Activated CD8-positive, alpha-beta T cell treated with anti-CD3 and anti-CD28 coated beads, Interleukin-2, amount 10 ng/mL, durations not matched to agents 7 days and 5 days (primary cell): Measurements from ENCODE around the gene TNFRSF8. TPM values are rescaled to one million over a fixed set of nuclear protein-coding genes. Genes with fewer than 3 reads are reported as not detected.
"Not testable (repeated sequence)": the region's sequence is repeated elsewhere in the genome, so short reads cannot be mapped to it uniquely, and the experiment has no call there.

Experiments used
- ATAC-seq: fragments of 150-1000 bp; cut with Tn5 transposase; one replicate; pipeline ENCODE4 v1.10.0; 2021; ENCODE audit warnings: moderate library complexity
- CTCF ChIA-PET: fragments of 350-600 bp; sonication (Branson Sonifier 250); formaldehyde crosslinking; loops from one replicate; lab custom pipeline; 2021; ENCODE audit warnings: antibody characterized with exemption; lab: Charles Lee
- POLR2A ChIA-PET: fragments of 350-600 bp; sonication (Branson Sonifier 250); formaldehyde crosslinking; loops from one replicate; lab custom pipeline; 2021; ENCODE audit warnings: antibody characterized with exemption; lab: Charles Lee
- DNase-seq: peaks from one replicate; pipeline ENCODE4 v3.0.0-alpha.2; 2020
- H3K27ac Mint-ChIP-seq: one replicate; pipeline ENCODE4 v1.8.0; 2021; ENCODE audit warnings: mild to moderate bottlenecking, mixed read lengths
- H3K27me3 Mint-ChIP-seq: one replicate; pipeline ENCODE4 v1.8.0; 2021; ENCODE audit warnings: low read depth, mixed read lengths
- H3K36me3 Mint-ChIP-seq: one replicate; pipeline ENCODE4 v1.8.0; 2021; ENCODE audit warnings: low read depth, mixed read lengths
- H3K4me1 Mint-ChIP-seq: one replicate; pipeline ENCODE4 v1.8.0; 2021; ENCODE audit warnings: low read depth, mixed read lengths
- H3K4me3 Mint-ChIP-seq: one replicate; pipeline ENCODE4 v1.8.0; 2021; ENCODE audit warnings: mild to moderate bottlenecking, mixed read lengths
- H3K9me3 Mint-ChIP-seq: one replicate; pipeline ENCODE4 v1.8.0; 2022; ENCODE audit warnings: mixed read lengths; ENCODE audit not compliant: insufficient read depth
- total RNA-seq, 2 experiments: library from RNA; stranded (reverse); gene quantifications; one replicate each; pipeline ENCODE4 v1.2.3, GENCODE V29; 2021

The TNFRSF8 gene
- total RNA-seq, 2 experiments from 2014 or later, result 0.95 to 0.97 TPM

- H3K9me3 Mint-ChIP-seq, result no peaks in the 10 kb centered on the region
- DNase-seq (no peak), ATAC-seq (no peak)
- no peaks in the 10 kb centered on the region for H3K27me3 Mint-ChIP-seq
- POLR2A ChIA-PET, result interaction anchor here (4.9 kb wide), 1 partner anchor 120 kb away, joined by 53 read pairs; no protein-coding TSS in a partner anchor
- no peak overlapping the region for H3K4me3 Mint-ChIP-seq
- H3K27ac Mint-ChIP-seq, result no peak overlapping the region
- H3K36me3 Mint-ChIP-seq, result peaks cover 32% of the 10 kb centered on the region
- CTCF ChIA-PET, result no interaction called here
- no peaks in the 10 kb centered on the region for H3K4me1 Mint-ChIP-seq
Observed at GRCh38 chr1:12028957-12029511, 34.1 kb upstream of the TNFRSF8 start.

- H3K36me3 Mint-ChIP-seq, result peaks cover 25% of the 10 kb centered on the region
- DNase-seq (no peak), ATAC-seq (no peak)
- CTCF ChIA-PET, result interaction anchor here (0.7 to 2.1 kb wide), 3 partner anchors 10 to 549 kb away, joined by 3 to 22 read pairs (median 3); partner anchors contain the start of gene MIIP
- H3K27me3 Mint-ChIP-seq, result no peaks in the 10 kb centered on the region
- no peak overlapping the region for H3K27ac Mint-ChIP-seq
- H3K4me1 Mint-ChIP-seq, result no peaks in the 10 kb centered on the region
- H3K9me3 Mint-ChIP-seq, result no peaks in the 10 kb centered on the region
- POLR2A ChIA-PET, result interaction anchor here (4.9 kb wide), 1 partner anchor 121 kb away, joined by 53 read pairs; no protein-coding TSS in a partner anchor
- no peak overlapping the region for H3K4me3 Mint-ChIP-seq
Observed at GRCh38 chr1:12029720-12030339, 33.3 kb upstream of the TNFRSF8 start.

DNA sequence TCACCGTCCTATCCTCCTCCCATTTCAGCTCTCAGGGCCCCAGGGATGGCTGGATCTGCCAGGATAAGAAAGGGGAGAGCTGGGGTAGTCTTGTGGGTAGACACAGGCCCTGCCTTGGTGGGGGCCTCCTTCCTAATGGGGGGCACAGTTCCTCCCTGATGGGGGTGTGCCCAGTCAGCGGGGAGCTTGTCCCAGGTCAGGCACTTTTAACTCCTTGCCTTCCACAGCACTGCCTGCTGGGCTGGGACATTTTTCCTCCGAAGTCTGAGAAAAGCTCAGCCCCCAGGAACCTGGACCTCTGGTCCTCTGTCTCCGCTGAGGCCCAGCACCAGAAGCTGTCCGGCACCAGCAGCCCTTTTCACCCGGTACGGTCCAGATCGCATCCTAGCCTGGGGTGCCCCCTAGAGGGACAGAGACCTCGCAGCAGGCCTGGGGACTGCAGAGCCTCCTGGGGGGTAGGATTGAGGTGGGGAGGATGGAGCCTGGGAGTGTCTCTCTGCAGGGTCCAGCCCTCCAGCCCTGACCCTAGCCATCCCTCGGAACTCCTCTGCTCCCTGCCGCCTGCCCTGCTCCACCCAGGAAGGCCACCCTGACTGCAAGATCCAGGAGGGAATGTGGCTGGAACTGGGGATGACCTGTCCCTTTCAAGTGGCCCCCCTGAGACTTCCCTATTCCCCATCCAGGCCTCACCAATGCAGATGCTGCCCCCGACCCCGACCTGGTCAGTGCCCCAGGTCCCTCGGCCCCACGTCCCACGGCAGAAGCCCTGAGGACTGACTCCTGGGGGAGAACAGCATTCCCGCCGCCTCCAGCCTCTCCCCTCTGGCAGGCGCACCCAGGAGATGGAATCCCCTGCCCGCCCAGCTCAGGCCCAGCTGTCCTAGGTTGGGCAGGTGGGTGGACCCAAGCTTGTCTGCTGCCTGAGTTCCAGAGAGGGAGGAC, 31.8 kb upstream of the TNFRSF8 start:
- peaks cover 17% of the 10 kb centered on the region for H3K36me3 Mint-ChIP-seq
- no peaks in the 10 kb centered on the region for H3K4me1 Mint-ChIP-seq
- ChIA-PET CTCF (interaction anchor here (0.7 to 2.1 kb wide), 14 partner anchors 7 to 121 kb away, joined by 3 to 22 read pairs (median 4); partner anchors contain the start of genes MFN2 and MIIP), POLR2A (interaction anchor here (4.9 kb wide), 1 partner anchor 122 kb away, joined by 53 read pairs; no protein-coding TSS in a partner anchor)
- ATAC-seq (peak; percentile 76), DNase-seq (peak; percentile 56)
- H3K9me3 Mint-ChIP-seq, result no peaks in the 10 kb centered on the region
- no peaks in the 10 kb centered on the region for H3K27me3 Mint-ChIP-seq
- H3K4me3 Mint-ChIP-seq, result no peak overlapping the region
- H3K27ac Mint-ChIP-seq, result no peak overlapping the region

DNA sequence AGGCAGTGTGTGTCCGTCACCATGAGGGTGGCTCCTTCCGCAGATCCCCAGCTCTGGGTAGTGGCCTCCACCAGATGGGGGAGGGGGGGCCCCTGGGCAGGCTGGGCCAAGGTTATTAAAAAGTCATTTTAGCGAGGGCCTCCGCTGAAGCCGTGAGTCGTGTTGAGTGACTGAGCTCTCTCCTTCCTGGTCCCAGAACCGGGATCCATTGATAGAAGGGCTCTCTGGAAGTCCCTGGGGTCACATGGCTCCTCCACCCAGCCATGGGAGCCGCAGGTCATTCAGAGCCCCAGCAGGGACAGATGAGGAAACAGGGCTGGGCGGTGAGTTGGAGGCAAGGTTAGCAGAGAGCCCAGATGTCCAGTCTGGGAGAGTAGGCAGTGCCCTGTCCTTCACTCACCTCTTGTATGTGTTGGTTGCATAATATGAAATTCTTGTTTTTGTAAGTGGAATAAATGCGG, 30.9 kb upstream of the TNFRSF8 start:
- CTCF ChIA-PET, result interaction anchor here (1.3 to 1.4 kb wide), 2 partner anchors 8 to 28 kb away, joined by 3 read pairs; no protein-coding TSS in a partner anchor
- H3K27me3 Mint-ChIP-seq, result no peaks in the 10 kb centered on the region
- POLR2A ChIA-PET, result interaction anchor here (0.8 to 4.9 kb wide), 2 partner anchors 48 to 123 kb away, joined by 3 to 53 read pairs; no protein-coding TSS in a partner anchor

DNA sequence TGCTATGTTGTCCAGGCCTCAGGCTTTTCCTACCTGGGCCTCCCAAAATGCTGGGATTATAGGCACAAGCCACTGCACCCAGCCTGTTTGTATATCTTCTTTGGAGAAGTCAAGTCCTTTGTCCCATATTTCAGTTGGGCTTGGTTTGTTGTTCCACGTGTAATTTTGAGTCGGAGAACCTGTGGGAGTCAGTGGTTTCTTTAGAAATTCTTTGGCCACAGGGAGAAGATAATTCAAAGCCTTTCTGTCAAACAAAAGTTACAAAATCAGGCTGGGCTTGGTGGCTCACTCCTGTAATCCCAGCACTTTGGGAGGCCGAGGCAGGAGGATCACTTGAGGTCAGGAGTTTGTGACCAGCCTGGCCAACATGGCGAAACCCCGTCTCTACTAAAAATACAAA, 29.7 kb upstream of the TNFRSF8 start:
- ATAC-seq, H3K27me3 Mint-ChIP-seq, CTCF ChIA-PET, DNase-seq, H3K9me3 Mint-ChIP-seq, H3K36me3 Mint-ChIP-seq, H3K4me3 Mint-ChIP-seq, H3K4me1 Mint-ChIP-seq, H3K27ac Mint-ChIP-seq: not testable (repeated sequence)
- POLR2A ChIA-PET, result interaction anchor here (4.9 kb wide), 1 partner anchor 124 kb away, joined by 53 read pairs; no protein-coding TSS in a partner anchor

More for the DNA sequence above, 30.9 kb upstream of the TNFRSF8 start:
- Mint-ChIP-seq H3K27ac (no peak overlapping the region), H3K4me1 (no peaks in the 10 kb centered on the region), H3K9me3 (no peaks in the 10 kb centered on the region), H3K4me3 (no peak overlapping the region), H3K36me3 (peaks cover 12% of the 10 kb centered on the region)
- ATAC-seq (no peak), DNase-seq (no peak)

DNA sequence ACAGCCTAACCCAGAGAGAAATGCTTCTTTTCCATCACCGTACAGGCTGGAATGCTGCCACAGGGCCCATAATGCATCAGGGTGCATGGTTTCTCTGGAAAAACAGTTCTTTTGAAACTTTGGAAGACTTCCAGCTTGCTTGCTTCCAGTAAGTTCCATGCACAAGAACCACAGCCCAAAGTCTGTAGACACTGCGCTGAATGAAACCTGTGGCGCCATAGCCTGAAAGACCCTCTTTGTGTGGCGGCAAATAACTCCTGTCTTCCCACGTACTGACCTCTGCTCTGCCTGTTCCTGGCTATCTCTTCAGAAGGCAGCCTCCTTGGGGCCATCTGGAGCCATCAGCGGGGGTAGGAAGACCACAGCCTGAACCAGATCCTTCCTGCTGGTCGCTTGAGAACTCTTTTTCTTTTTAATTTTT, 28.7 kb upstream of the TNFRSF8 start:
- no peak for ATAC-seq
- no peaks in the 10 kb centered on the region for H3K9me3 Mint-ChIP-seq
- POLR2A ChIA-PET, result interaction anchor here (1.0 to 1.1 kb wide), 2 partner anchors 125 to 126 kb away, joined by 3 read pairs; no protein-coding TSS in a partner anchor
- peaks cover 2% of the 10 kb centered on the region for H3K4me1 Mint-ChIP-seq
- peaks cover 3% of the 10 kb centered on the region for H3K36me3 Mint-ChIP-seq
- no peaks in the 10 kb centered on the region for H3K27me3 Mint-ChIP-seq
- no peak overlapping the region for H3K27ac Mint-ChIP-seq
- CTCF ChIA-PET, result interaction anchor here (1.3 kb wide), 1 partner anchor 10 kb away, joined by 3 read pairs; no protein-coding TSS in a partner anchor
- DNase-seq, result no peak
- no peak overlapping the region for H3K4me3 Mint-ChIP-seq

DNA sequence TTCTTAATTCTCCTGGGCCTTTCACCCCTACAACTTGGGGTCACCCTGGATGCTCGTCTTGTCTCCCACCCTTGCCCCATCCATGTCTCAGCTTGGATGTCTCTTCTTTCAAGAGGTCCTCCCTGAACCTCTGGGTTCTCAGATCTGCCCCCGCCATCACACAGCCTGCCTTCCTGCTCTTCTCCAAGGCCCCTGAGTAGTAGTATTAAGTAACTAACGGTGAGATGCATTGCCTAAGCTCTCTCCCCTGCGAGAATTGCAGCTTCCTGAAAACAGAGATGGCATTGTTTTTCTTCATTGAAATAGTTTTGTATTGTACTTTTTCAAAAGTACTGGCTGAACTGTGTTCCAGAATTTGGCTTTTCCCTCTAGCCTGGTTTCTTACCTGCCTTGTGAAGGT, 27.8 kb upstream of the TNFRSF8 start:
- H3K9me3 Mint-ChIP-seq, result no peaks in the 10 kb centered on the region
- no peak overlapping the region for H3K4me3 Mint-ChIP-seq
- peak overlapping the region; percentile 48 for H3K27ac Mint-ChIP-seq
- DNase-seq, result no peak
- H3K4me1 Mint-ChIP-seq, result peaks cover 2% of the 10 kb centered on the region
- no peak for ATAC-seq
- H3K27me3 Mint-ChIP-seq, result no peaks in the 10 kb centered on the region
- ChIA-PET POLR2A (interaction anchor here (1.0 to 1.1 kb wide), 2 partner anchors 126 to 127 kb away, joined by 3 read pairs; no protein-coding TSS in a partner anchor), CTCF (no interaction called here)
- peaks cover 3% of the 10 kb centered on the region for H3K36me3 Mint-ChIP-seq

- peaks cover 9% of the 10 kb centered on the region for H3K4me1 Mint-ChIP-seq
- H3K4me3 Mint-ChIP-seq, result no peak overlapping the region
- DNase-seq, result no peak
- ATAC-seq, result no peak
- H3K9me3 Mint-ChIP-seq, result no peaks in the 10 kb centered on the region
- no peaks in the 10 kb centered on the region for H3K36me3 Mint-ChIP-seq
- ChIA-PET POLR2A (interaction anchor here (0.6 to 5.5 kb wide), 5 partner anchors 9 to 1025 kb away, joined by 3 to 52 read pairs (median 3); partner anchors contain the start of gene TARDBP), CTCF (interaction anchor here (0.9 to 1.7 kb wide), 4 partner anchors 10 to 65 kb away, joined by 3 to 7 read pairs (median 3); no protein-coding TSS in a partner anchor)
- H3K27ac Mint-ChIP-seq, result no peak overlapping the region
- no peaks in the 10 kb centered on the region for H3K27me3 Mint-ChIP-seq
Observed at GRCh38 chr1:12037486-12038355, 25.4 kb upstream of the TNFRSF8 start.

- Mint-ChIP-seq H3K36me3 (no peaks in the 10 kb centered on the region), H3K4me3 (no peak overlapping the region), H3K27me3 (no peaks in the 10 kb centered on the region), H3K4me1 (peaks cover 9% of the 10 kb centered on the region), H3K27ac (no peak overlapping the region), H3K9me3 (no peaks in the 10 kb centered on the region)
- POLR2A ChIA-PET, result interaction anchor here (0.7 to 5.5 kb wide), 3 partner anchors 11 to 1026 kb away, joined by 3 to 52 read pairs (median 3); partner anchors contain the start of gene TARDBP
- CTCF ChIA-PET, result interaction anchor here (0.9 to 2.1 kb wide), 6 partner anchors 8 to 86 kb away, joined by 3 to 7 read pairs (median 3); no protein-coding TSS in a partner anchor
- no peak for ATAC-seq
- no peak for DNase-seq
Observed at GRCh38 chr1:12038356-12039163, 24.5 kb upstream of the TNFRSF8 start.
